Measurements from ENCODE around the gene CFAP141. TPM values are rescaled to one million over a fixed set of nuclear protein-coding genes. Genes with fewer than 3 reads are reported as not detected.

The CFAP141 gene
- total RNA-seq, 6 donors from 2014 or later, result 5.9 to 6.5 TPM; not detected in 4

- no peak for DNase-seq
These were observed 17.5 kb upstream of the CFAP141 start for GRCh38 chr1:154223621-154224020.

GRCh38 chr1:154222918-154223317 is 16.8 kb upstream of the CFAP141 start:
- no peak for DNase-seq
- 50 to 55% methylated on average over 1 of the region's 1 CpG for WGBS, 2 donors
- ATAC-seq (ENCODE audit: low FRiP score in 2 of 2), result no peak
- H3K36me3 ChIP-seq, result peaks cover 7 to 37% (median 21%) of the 10 kb centered on the region in 4 donors
- no peaks in the 10 kb centered on the region for H3K27me3 ChIP-seq
- H3K4me1 ChIP-seq, result peaks cover 36 to 58% (median 40%) of the 10 kb centered on the region in 4 donors
- peak overlapping the region in 1 of 4 donors; percentile 70 for H3K4me3 ChIP-seq
- H3K9me3 ChIP-seq, result no peaks in the 10 kb centered on the region
- TF ChIP-seq EP300 (IDR thresholded peaks at IDR 0.05) (no peak), CTCF (IDR thresholded peaks at IDR 0.05) (no peak), POLR2A (IDR thresholded peaks at IDR 0.05) (no peak), POLR2AphosphoS5 (IDR thresholded peaks at IDR 0.05) (no peak)
- peak overlapping the region in 3 of 4 donors; percentile 50 to 99 (median 98) for H3K27ac ChIP-seq

More at GRCh38 chr1:154223621-154224020, 17.5 kb upstream of the CFAP141 start:
- peaks cover 12 to 38% (median 25%) of the 10 kb centered on the region in 4 donors for H3K36me3 ChIP-seq
- TF ChIP-seq CTCF (IDR thresholded peaks at IDR 0.05), result no peak
- TF ChIP-seq POLR2A (IDR thresholded peaks at IDR 0.05), result no peak
- no peak for TF ChIP-seq POLR2AphosphoS5 (IDR thresholded peaks at IDR 0.05)
- TF ChIP-seq EP300 (IDR thresholded peaks at IDR 0.05), result no peak
- H3K9me3 ChIP-seq, result no peaks in the 10 kb centered on the region
- no peak for ATAC-seq (ENCODE audit: low FRiP score in 2 of 2)
- no peaks in the 10 kb centered on the region for H3K27me3 ChIP-seq
- peaks cover 29 to 51% (median 34%) of the 10 kb centered on the region in 4 donors for H3K4me1 ChIP-seq
- no peak overlapping the region for H3K4me3 ChIP-seq
- WGBS, 2 donors, result 57 to 62% methylated on average over 2 of the region's 2 CpGs
- peak overlapping the region in 1 of 4 donors; percentile 50 for H3K27ac ChIP-seq

- Histone ChIP-seq H3K9me3 (no peaks in the 10 kb centered on the region), H3K4me3 (peak overlapping the region in 1 of 4 donors; percentile 70), H3K27me3 (no peaks in the 10 kb centered on the region), H3K27ac (peak overlapping the region in 3 of 4 donors; percentile 98 to 99 (median 99)), H3K4me1 (peaks cover 36 to 62% (median 44%) of the 10 kb centered on the region in 4 donors), H3K36me3 (peaks cover 5 to 37% (median 20%) of the 10 kb centered on the region in 4 donors)
- TF ChIP-seq CTCF (IDR thresholded peaks at IDR 0.05) (no peak), POLR2AphosphoS5 (IDR thresholded peaks at IDR 0.05) (no peak), EP300 (IDR thresholded peaks at IDR 0.05) (no peak), POLR2A (IDR thresholded peaks at IDR 0.05) (no peak)
- DNase-seq (no peak), ATAC-seq (ENCODE audit: low FRiP score in 2 of 2) (no peak)
- 55 to 60% methylated on average over 1 of the region's 1 CpG for WGBS, 2 donors
These were observed 16.4 kb upstream of the CFAP141 start for GRCh38 chr1:154222518-154222917.

GRCh38 chr1:154221278-154222001 is 15.3 kb upstream of the CFAP141 start:
- 0 to 1% methylated on average over 11 to 26 of the region's 28 CpGs for WGBS, 2 donors
- Histone ChIP-seq H3K36me3 (peaks cover 3 to 37% (median 16%) of the 10 kb centered on the region in 4 donors), H3K27me3 (no peaks in the 10 kb centered on the region), H3K27ac (peak overlapping the region; percentile 98 to 100 (median 99)), H3K4me1 (peaks cover 36 to 63% (median 48%) of the 10 kb centered on the region in 4 donors), H3K9me3 (no peaks in the 10 kb centered on the region), H3K4me3 (peak overlapping the region; percentile 61 to 80 (median 73))
- peak; percentile 50 to 93 for DNase-seq
- TF ChIP-seq CTCF (IDR thresholded peaks at IDR 0.05) (no peak), POLR2AphosphoS5 (IDR thresholded peaks at IDR 0.05) (peak in 1 of 2 donors; percentile 0), POLR2A (IDR thresholded peaks at IDR 0.05) (no peak), EP300 (IDR thresholded peaks at IDR 0.05) (no peak)
- ATAC-seq (ENCODE audit: low FRiP score in 2 of 2), result peak; percentile 53 to 71

Measured in upper lobe of left lung (tissue), 6 donors.